Measurements from ENCODE around the gene RBMS1. TPM values are rescaled to one million over a fixed set of nuclear protein-coding genes. Genes with fewer than 3 reads are reported as not detected.

Gene RBMS1
- total and polyA plus RNA-seq, 2 of the 13 experiments (the other 11 are each of a cell fraction or from before 2014, with no cell fraction given), result 55.5 to 110 TPM

- Histone ChIP-seq H3K27ac (ENCODE audit: extremely low read length, insufficient read depth, low read length) (no peak overlapping the region), H3K27me3 (ENCODE audit: control insufficient read depth in 1 of 2, insufficient read depth in 2 of 2, low read length in 2 of 2) (no peaks in the 10 kb centered on the region), H3K79me2 (ENCODE audit: insufficient read depth, low read length) (no peaks in the 10 kb centered on the region), H3K4me1 (ENCODE audit: insufficient read depth, low read length) (no peaks in the 10 kb centered on the region), H3K9me3 (ENCODE audit: low read length) (no peaks in the 10 kb centered on the region), H3K4me2 (ENCODE audit: low read depth, low read length) (no peak overlapping the region), H2AFZ (ENCODE audit: low read length) (no peak overlapping the region), H3K4me3 (replicated peaks in 1 of 3; ENCODE audit: insufficient read depth in 1 of 3, low read depth in 2 of 3, low read length in 3 of 3) (no peak overlapping the region), H3K9ac (ENCODE audit: insufficient read depth, low read depth, low read length) (no peak overlapping the region), H4K20me1 (ENCODE audit: insufficient read depth, low read length) (no peaks in the 10 kb centered on the region), H3K36me3 (replicated peaks in 1 of 2; ENCODE audit: control insufficient read depth in 1 of 2, insufficient read depth in 2 of 2, low read length in 2 of 2) (peaks cover 14 to 48% of the 10 kb centered on the region in 2 experiments)
- BruUV-seq (replicated peaks), result no TSS peak
- ATAC-seq (no peak), DNase-seq (ENCODE audit: low spot score) (no peak), FAIRE-seq (no peak)
- in situ Hi-C loops (cut with HindIII; ENCODE audit: extremely low pct_ligation_motif_present, low pct_unique_long_range_greater_than_20kb), result no loop called here
- ChIA-PET POLR2A (no interaction called here), CTCF (ENCODE audit: low intra/inter-chr PET ratio, low total read pairs) (no interaction called here)
- intact Hi-C loops (cut with micrococcal nuclease; ENCODE audit: unreplicated experiment), result no loop called here
- no peak for TF ChIP-seq ZNF333 (CRISPR knock-in tag; IDR thresholded peaks at IDR 0.05; ENCODE audit: borderline replicate concordance)
- TF ChIP-seq, protein P1, sequence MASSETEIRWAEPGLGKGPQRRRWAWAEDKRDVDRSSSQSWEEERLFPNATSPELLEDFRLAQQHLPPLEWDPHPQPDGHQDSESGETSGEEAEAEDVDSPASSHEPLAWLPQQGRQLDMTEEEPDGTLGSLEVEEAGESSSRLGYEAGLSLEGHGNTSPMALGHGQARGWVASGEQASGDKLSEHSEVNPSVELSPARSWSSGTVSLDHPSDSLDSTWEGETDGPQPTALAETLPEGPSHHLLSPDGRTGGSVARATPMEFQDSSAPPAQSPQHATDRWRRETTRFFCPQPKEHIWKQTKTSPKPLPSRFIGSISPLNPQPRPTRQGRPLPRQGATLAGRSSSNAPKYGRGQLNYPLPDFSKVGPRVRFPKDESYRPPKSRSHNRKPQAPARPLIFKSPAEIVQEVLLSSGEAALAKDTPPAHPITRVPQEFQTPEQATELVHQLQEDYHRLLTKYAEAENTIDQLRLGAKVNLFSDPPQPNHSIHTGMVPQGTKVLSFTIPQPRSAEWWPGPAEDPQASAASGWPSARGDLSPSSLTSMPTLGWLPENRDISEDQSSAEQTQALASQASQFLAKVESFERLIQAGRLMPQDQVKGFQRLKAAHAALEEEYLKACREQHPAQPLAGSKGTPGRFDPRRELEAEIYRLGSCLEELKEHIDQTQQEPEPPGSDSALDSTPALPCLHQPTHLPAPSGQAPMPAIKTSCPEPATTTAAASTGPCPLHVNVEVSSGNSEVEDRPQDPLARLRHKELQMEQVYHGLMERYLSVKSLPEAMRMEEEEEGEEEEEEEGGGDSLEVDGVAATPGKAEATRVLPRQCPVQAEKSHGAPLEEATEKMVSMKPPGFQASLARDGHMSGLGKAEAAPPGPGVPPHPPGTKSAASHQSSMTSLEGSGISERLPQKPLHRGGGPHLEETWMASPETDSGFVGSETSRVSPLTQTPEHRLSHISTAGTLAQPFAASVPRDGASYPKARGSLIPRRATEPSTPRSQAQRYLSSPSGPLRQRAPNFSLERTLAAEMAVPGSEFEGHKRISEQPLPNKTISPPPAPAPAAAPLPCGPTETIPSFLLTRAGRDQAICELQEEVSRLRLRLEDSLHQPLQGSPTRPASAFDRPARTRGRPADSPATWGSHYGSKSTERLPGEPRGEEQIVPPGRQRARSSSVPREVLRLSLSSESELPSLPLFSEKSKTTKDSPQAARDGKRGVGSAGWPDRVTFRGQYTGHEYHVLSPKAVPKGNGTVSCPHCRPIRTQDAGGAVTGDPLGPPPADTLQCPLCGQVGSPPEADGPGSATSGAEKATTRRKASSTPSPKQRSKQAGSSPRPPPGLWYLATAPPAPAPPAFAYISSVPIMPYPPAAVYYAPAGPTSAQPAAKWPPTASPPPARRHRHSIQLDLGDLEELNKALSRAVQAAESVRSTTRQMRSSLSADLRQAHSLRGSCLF (CRISPR knock-in tag; IDR thresholded peaks at IDR 0.05; ENCODE audit: borderline replicate concordance), result no peak
- TF ChIP-seq AGO2 (optimal IDR thresholded peaks at IDR 0.05; ENCODE audit: low read depth, low read length), result no peak
- TF ChIP-seq CREB3 (CRISPR knock-in tag; IDR thresholded peaks at IDR 0.05), result no peak
- TF ChIP-seq, protein P2, sequence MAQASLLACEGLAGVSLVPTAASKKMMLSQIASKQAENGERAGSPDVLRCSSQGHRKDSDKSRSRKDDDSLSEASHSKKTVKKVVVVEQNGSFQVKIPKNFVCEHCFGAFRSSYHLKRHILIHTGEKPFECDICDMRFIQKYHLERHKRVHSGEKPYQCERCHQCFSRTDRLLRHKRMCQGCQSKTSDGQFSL (CRISPR knock-in tag; IDR thresholded peaks at IDR 0.05), result no peak
- TF ChIP-seq STAT5B (CRISPR knock-in tag; IDR thresholded peaks at IDR 0.05), result no peak
- TF ChIP-seq PCBP2 (optimal IDR thresholded peaks at IDR 0.05; ENCODE audit: low read depth, low read length, poor library complexity, severe bottlenecking), result no peak
- no peak for TF ChIP-seq TFDP2 (CRISPR knock-in tag; IDR thresholded peaks at IDR 0.05)
- TF ChIP-seq ATF6 (CRISPR knock-in tag; conservative IDR thresholded peaks at IDR 0.05), result no peak
- TF ChIP-seq ARID4A (CRISPR knock-in tag; IDR thresholded peaks at IDR 0.05; ENCODE audit: borderline replicate concordance), result no peak
These were observed 198.7 kb downstream of the RBMS1 start for GRCh38 chr2:160294889-160295288.

Measured in HepG2 (cell line).